Skin of body (tissue), 2 donors: ENCODE measurements around the gene SMIM1. TPM values are rescaled to one million over a fixed set of nuclear protein-coding genes. Genes with fewer than 3 reads are reported as not detected.
"Not testable (repeated sequence)": the region's sequence is repeated elsewhere in the genome, so short reads cannot be mapped to it uniquely, and the experiment has no call there.

ENCODE experiments used
- DNase-seq: peaks from one replicate; lab custom pipeline; 2025; lab: John Stamatoyannopoulos, UW
- total RNA-seq: library from RNA; depleted of rRNA; stranded (reverse); fragments of >200 nt; gene quantifications from one replicate; pipeline ENCODE4 v1.2.3, GENCODE V29; 2014

Gene SMIM1
- total RNA-seq, 1 donor from 2014 or later, result 2.5 TPM

- no peak for DNase-seq
These were observed 35.8 kb upstream of the SMIM1 start for GRCh38 chr1:3736708-3737107.

- no peak for DNase-seq
These were observed 33.6 kb upstream of the SMIM1 start for GRCh38 chr1:3738943-3739342.

GRCh38 chr1:3740042-3740441 is 32.5 kb upstream of the SMIM1 start:
- DNase-seq, result no peak

GRCh38 chr1:3740752-3741151 is 31.8 kb upstream of the SMIM1 start:
- no peak for DNase-seq

- DNase-seq, result no peak
These were observed 30.7 kb upstream of the SMIM1 start for GRCh38 chr1:3741566-3742438.

GRCh38 chr1:3742439-3743298 is 29.9 kb upstream of the SMIM1 start:
- DNase-seq, result no peak

- no peak for DNase-seq
These were observed 29.1 kb upstream of the SMIM1 start for GRCh38 chr1:3743421-3743820.

GRCh38 chr1:3743826-3744225 is 28.7 kb upstream of the SMIM1 start:
- no peak for DNase-seq

- DNase-seq, result no peak
These were observed 27.9 kb upstream of the SMIM1 start for GRCh38 chr1:3744646-3745045.

- DNase-seq, result no peak
These were observed 27.5 kb upstream of the SMIM1 start for GRCh38 chr1:3745071-3745470.

- DNase-seq, result no peak
These were observed 26.8 kb upstream of the SMIM1 start for GRCh38 chr1:3745590-3746381.

- no peak for DNase-seq
These were observed 26.1 kb upstream of the SMIM1 start for GRCh38 chr1:3746389-3746829.

- DNase-seq, result peak; percentile 34
These were observed 25.6 kb upstream of the SMIM1 start for GRCh38 chr1:3746830-3747521.

GRCh38 chr1:3747522-3747848 is 25.1 kb upstream of the SMIM1 start:
- DNase-seq, result no peak

GRCh38 chr1:3747903-3748302 is 24.6 kb upstream of the SMIM1 start:
- DNase-seq, result no peak

GRCh38 chr1:3748316-3748900 is 24.1 kb upstream of the SMIM1 start:
- DNase-seq, result not testable (repeated sequence)

GRCh38 chr1:3749512-3749911 is 23.0 kb upstream of the SMIM1 start:
- DNase-seq, result no peak

- no peak for DNase-seq
These were observed 21.8 kb upstream of the SMIM1 start for GRCh38 chr1:3750741-3751140.

- DNase-seq, result no peak
These were observed 20.1 kb upstream of the SMIM1 start, which contains the start of gene CCDC27 for GRCh38 chr1:3752400-3752945. TSS of gene CCDC27 (plus strand) at chr1:3752450. CDS start at chr1:3752482, 32 bp downstream.
